Stimulated activated effector memory CD8-positive, alpha-beta T cell treated with anti-CD3 and anti-CD28 coated beads, Interleukin-12 subunit alpha, Interleukin-12 subunit beta, amount 100 ng/mL, for 72 hours (primary cell): ENCODE results near the gene NEURL3.
"Not testable (repeated sequence)": the region's sequence is repeated elsewhere in the genome, so short reads cannot be mapped to it uniquely, and the experiment has no call there.

Experiments
- ATAC-seq: fragments of 150-1000 bp; cut with Tn5 transposase; 2 replicates; pipeline ENCODE4 v1.10.0; 2021
- DNase-seq, 2 donors: peaks; one replicate each; pipeline ENCODE4 v3.0.0; 2021 to 2022; ENCODE audit warnings: low spot score in 2 of 2
- H3K27ac Mint-ChIP-seq: one replicate; pipeline ENCODE4 v1.8.0; 2022; ENCODE audit warnings: mild to moderate bottlenecking, mixed read lengths
- H3K36me3 Mint-ChIP-seq: one replicate; pipeline ENCODE4 v1.8.0; 2022; ENCODE audit warnings: mild to moderate bottlenecking, mixed read lengths
- H3K4me1 Mint-ChIP-seq: one replicate; pipeline ENCODE4 v1.8.0; 2022; ENCODE audit warnings: mixed read lengths
- H3K4me3 Mint-ChIP-seq: one replicate; pipeline ENCODE4 v1.8.0; 2022; ENCODE audit warnings: mild to moderate bottlenecking, mixed read lengths
- H3K9me3 Mint-ChIP-seq: one replicate; pipeline ENCODE4 v1.8.0; 2022; ENCODE audit warnings: mixed read lengths

Gene NEURL3

GRCh38 chr2:96509114-96509846, 4.1 kb upstream of the NEURL3 start:
- peak overlapping the region; percentile 75 for H3K27ac Mint-ChIP-seq
- peak overlapping the region; percentile 14 for H3K4me3 Mint-ChIP-seq
- H3K9me3 Mint-ChIP-seq = no peaks in the 10 kb centered on the region
- DNase-seq (peak; percentile 75 to 90), ATAC-seq (peak; percentile 68)
- peaks cover 36% of the 10 kb centered on the region for H3K4me1 Mint-ChIP-seq
- peaks cover 7% of the 10 kb centered on the region for H3K36me3 Mint-ChIP-seq

- Mint-ChIP-seq H3K27ac (peak overlapping the region; percentile 75), H3K4me3 (peak overlapping the region; percentile 59)
Measured at GRCh38 chr2:96508521-96509113, 3.5 kb upstream of the NEURL3 start.

GRCh38 chr2:96507957-96508520, 2.9 kb upstream of the NEURL3 start:
- Mint-ChIP-seq H3K4me3 (peak overlapping the region; percentile 59), H3K36me3 (peaks cover 7% of the 10 kb centered on the region), H3K9me3 (no peaks in the 10 kb centered on the region), H3K27ac (no peak overlapping the region), H3K4me1 (peaks cover 36% of the 10 kb centered on the region)
- peak; percentile 98 to 99 for DNase-seq
- peak; percentile 91 for ATAC-seq

More at GRCh38 chr2:96508521-96509113, 3.5 kb upstream of the NEURL3 start:
- ATAC-seq = no peak
- no peak for DNase-seq
- Mint-ChIP-seq H3K36me3 (peaks cover 7% of the 10 kb centered on the region), H3K4me1 (peaks cover 36% of the 10 kb centered on the region), H3K9me3 (no peaks in the 10 kb centered on the region)

GRCh38 chr2:96506907-96507240, 1.7 kb upstream of the NEURL3 start:
- no peaks in the 10 kb centered on the region for H3K9me3 Mint-ChIP-seq
- ATAC-seq = no peak
- peaks cover 7% of the 10 kb centered on the region for H3K36me3 Mint-ChIP-seq
- no peak overlapping the region for H3K27ac Mint-ChIP-seq
- peaks cover 36% of the 10 kb centered on the region for H3K4me1 Mint-ChIP-seq
- H3K4me3 Mint-ChIP-seq = no peak overlapping the region
- DNase-seq = no peak

- Mint-ChIP-seq H3K27ac (no peak overlapping the region), H3K4me1 (peaks cover 40% of the 10 kb centered on the region), H3K9me3 (no peaks in the 10 kb centered on the region), H3K36me3 (peaks cover 7% of the 10 kb centered on the region), H3K4me3 (no peak overlapping the region)
- no peak for DNase-seq
- ATAC-seq = no peak
Measured at GRCh38 chr2:96506016-96506906, 1.1 kb upstream of the NEURL3 start.

GRCh38 chr2:96503637-96504243, 1.4 kb downstream of the NEURL3 start:
- no peak for DNase-seq
- no peak overlapping the region for H3K4me3 Mint-ChIP-seq
- ATAC-seq = no peak
- H3K27ac Mint-ChIP-seq = peak overlapping the region; percentile 12
- peaks cover 18% of the 10 kb centered on the region for H3K4me1 Mint-ChIP-seq
- H3K9me3 Mint-ChIP-seq = no peaks in the 10 kb centered on the region
- no peaks in the 10 kb centered on the region for H3K36me3 Mint-ChIP-seq

- Mint-ChIP-seq H3K36me3 (no peaks in the 10 kb centered on the region), H3K4me3 (no peak overlapping the region), H3K4me1 (peaks cover 14% of the 10 kb centered on the region), H3K27ac (peak overlapping the region; percentile 12), H3K9me3 (no peaks in the 10 kb centered on the region)
- ATAC-seq (no peak), DNase-seq (peak in 1 of 2 donors; percentile 48)
Measured at GRCh38 chr2:96502891-96503636, 2.1 kb downstream of the NEURL3 start.

GRCh38 chr2:96501886-96502810, 3.0 kb downstream of the NEURL3 start:
- Mint-ChIP-seq H3K9me3 (no peaks in the 10 kb centered on the region), H3K4me3 (peak overlapping the region; percentile 30), H3K36me3 (no peaks in the 10 kb centered on the region), H3K27ac (peak overlapping the region; percentile 83), H3K4me1 (peaks cover 14% of the 10 kb centered on the region)
- ATAC-seq = peak; percentile 28
- peak in 1 of 2 donors; percentile 45 for DNase-seq

- DNase-seq (peak in 1 of 2 donors; percentile 66), ATAC-seq (peak; percentile 69)
- H3K4me3 Mint-ChIP-seq = peak overlapping the region; percentile 30
- H3K27ac Mint-ChIP-seq = peak overlapping the region; percentile 83
- peaks cover 14% of the 10 kb centered on the region for H3K4me1 Mint-ChIP-seq
- H3K9me3 Mint-ChIP-seq = no peaks in the 10 kb centered on the region
- no peaks in the 10 kb centered on the region for H3K36me3 Mint-ChIP-seq
Measured at GRCh38 chr2:96501471-96501874, 3.7 kb downstream of the NEURL3 start.

- no peak for ATAC-seq
Measured at GRCh38 chr2:96500385-96501066, 4.6 kb downstream of the NEURL3 start.

GRCh38 chr2:96499061-96499960, 5.8 kb downstream of the NEURL3 start:
- peaks cover 14% of the 10 kb centered on the region for H3K4me1 Mint-ChIP-seq
- ATAC-seq (no peak), DNase-seq (peak in 1 of 2 donors; percentile 38)
- H3K36me3 Mint-ChIP-seq = no peaks in the 10 kb centered on the region
- peaks cover 4% of the 10 kb centered on the region for H3K9me3 Mint-ChIP-seq
- no peak overlapping the region for H3K4me3 Mint-ChIP-seq
- H3K27ac Mint-ChIP-seq = no peak overlapping the region

More at GRCh38 chr2:96500385-96501066, 4.6 kb downstream of the NEURL3 start:
- Mint-ChIP-seq H3K9me3 (no peaks in the 10 kb centered on the region), H3K27ac (no peak overlapping the region), H3K4me3 (no peak overlapping the region), H3K4me1 (peaks cover 14% of the 10 kb centered on the region), H3K36me3 (no peaks in the 10 kb centered on the region)
- peak in 1 of 2 donors; percentile 41 for DNase-seq

- not testable (repeated sequence) for ATAC-seq, H3K4me3 Mint-ChIP-seq, H3K36me3 Mint-ChIP-seq, H3K27ac Mint-ChIP-seq, H3K9me3 Mint-ChIP-seq
- peaks cover 14% of the 10 kb centered on the region for H3K4me1 Mint-ChIP-seq
- peak in 1 of 2 donors; percentile 29 for DNase-seq
Measured at GRCh38 chr2:96498611-96499010, 6.5 kb downstream of the NEURL3 start.
